ENCODE data around the gene ZNF660.
"Not testable (repeated sequence)": the region's sequence is repeated elsewhere in the genome, so short reads cannot be mapped to it uniquely, and the experiment has no call there.

ZNF660 gene

DNA sequence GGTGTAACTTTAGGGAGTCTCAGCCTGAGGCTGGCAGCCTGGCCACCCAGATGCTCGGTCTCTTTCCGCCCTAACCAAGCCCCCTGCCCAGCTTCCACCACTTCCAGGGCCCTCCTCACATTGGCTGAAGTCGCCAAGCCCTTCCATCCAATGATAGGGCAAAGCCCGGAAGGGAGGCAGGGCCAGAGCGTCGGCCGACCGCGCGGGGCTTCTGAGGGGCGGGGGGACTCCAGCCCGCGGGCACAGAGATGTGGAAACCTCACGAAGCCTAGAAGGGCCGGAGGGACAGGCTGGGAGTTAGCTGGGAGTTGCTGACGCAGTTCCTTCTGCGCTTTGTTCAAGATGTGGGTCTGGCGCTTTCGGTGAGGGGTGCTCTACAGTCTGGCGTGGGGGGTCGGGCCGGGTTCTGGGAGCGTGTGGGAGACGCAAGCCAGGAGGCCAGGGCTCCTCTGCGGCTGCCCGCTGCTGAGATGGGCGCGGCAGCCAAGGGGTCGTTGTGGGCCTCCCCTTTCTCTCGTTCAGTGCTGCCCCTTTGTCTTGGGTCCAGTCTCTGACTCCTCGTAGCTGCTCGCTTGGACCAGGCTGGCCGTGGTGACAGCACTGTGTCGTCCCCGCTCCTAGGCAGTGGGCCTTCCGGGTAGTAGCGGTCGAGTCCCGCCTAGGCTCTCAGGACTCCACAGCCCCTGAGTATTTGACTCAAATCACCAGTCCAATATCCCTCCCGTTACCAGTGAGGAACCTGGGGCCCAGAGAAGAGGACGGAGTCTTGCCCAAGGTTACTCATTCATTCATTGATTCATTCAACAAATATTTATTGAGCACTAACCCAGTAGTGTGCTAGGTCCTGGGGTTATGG, at the start of gene ZNF660:
Gene ZNF660 (plus strand): TSS at position 319 of the 856 bp plus-strand sequence. CDS start 9,230 bp downstream, outside the sequence.
- DNase-seq = peak; percentile 56

DNA sequence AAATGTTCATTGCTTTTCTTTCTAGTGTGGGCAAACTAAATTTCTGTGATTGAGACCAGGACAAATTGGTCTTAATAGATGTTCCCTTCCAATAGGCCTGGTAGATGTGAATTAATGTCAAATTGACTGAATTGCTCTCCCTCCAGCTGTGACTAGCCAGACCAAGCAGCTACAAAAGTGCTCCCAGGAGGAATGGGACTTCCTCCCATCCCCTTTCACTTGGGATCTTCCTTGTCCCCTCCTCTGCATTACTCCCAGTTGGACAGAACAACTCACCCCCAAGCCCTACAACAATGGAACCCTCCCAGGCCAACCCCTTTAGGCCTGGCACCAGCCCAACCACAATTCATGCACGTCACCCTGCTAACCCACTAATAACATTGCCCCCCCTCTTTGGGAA, 49.4 kb upstream of the ZNF660 start:
- DNase-seq = no peak

DNA sequence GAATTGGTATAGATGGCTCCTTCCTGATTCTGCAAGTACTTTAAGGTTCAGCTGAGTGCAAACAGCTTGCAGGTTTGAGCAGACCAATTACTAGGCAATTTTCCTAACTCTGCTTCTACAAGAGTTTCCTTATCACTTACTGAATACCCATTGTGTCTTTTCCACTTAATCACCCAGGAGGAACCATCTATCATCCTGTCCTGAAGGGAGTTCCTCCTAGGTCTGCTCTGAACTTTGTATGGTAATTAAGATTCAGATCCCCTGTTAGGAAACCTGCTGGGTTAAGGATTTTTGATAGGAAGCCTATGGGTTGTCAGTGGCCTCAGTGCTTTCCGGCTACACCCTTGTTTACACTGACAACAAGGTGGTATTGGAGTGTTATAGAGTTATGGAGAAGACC, 40.0 kb upstream of the ZNF660 start:
- DNase-seq = not testable (repeated sequence)

GRCh38 chr3:44554626-44555592, 29.9 kb upstream of the ZNF660 start, which contains the start of gene ZKSCAN7:
ZKSCAN7 (plus strand) TSS chr3:44555193; CDS start chr3:44557048, 1,855 bp downstream.
- peak; percentile 57 for DNase-seq

DNA sequence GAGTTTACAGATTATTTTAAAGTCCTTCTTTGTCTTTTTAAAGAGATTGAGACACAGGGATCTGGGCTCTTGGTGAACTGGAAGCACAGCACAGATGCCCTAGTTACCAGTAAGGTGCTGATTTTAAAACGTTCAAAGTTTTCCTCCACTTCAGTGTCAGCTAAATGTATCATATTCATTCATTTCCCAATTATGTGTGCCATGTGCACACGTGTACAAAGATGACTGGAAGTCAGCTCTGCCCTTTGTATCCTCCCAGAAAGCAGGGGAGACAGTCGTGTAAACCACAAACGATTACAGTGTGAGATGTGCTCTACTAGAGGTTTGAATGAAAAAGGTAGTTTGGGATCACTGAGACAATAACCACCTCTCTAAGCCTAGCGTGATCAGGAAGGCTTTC, 29.0 kb upstream of the ZNF660 start:
- DNase-seq = peak; percentile 5

- DNase-seq = no peak
These were observed 27.7 kb upstream of the ZNF660 start for GRCh38 chr3:44557074-44557473.

DNA sequence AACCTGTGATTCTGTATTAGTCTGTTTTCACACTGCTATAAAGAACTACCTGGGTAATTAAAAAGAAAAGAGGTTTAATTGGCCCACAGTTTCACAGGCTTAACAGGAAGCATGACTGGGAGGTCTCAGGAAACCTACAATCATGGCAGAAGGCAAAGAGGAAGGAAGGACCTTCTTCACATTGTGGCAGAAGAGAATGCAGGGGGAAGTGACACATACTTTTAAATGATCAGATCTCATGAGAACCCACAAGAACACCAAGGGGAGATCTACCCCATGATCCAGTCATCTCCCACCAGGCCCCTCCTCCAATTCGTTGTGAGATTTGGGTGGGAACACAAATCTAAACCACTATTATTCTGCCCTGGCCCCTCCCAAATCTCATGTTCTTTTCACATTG, 23.7 kb upstream of the ZNF660 start:
- DNase-seq = no peak

GRCh38 chr3:44562147-44562546, 22.6 kb upstream of the ZNF660 start:
- no peak for DNase-seq

GRCh38 chr3:44568561-44568960, 16.2 kb upstream of the ZNF660 start:
- no peak for DNase-seq

GRCh38 chr3:44571024-44571423, 13.7 kb upstream of the ZNF660 start:
- DNase-seq = no peak

GRCh38 chr3:44576613-44577012, 8.2 kb upstream of the ZNF660 start:
- no peak for DNase-seq

DNA sequence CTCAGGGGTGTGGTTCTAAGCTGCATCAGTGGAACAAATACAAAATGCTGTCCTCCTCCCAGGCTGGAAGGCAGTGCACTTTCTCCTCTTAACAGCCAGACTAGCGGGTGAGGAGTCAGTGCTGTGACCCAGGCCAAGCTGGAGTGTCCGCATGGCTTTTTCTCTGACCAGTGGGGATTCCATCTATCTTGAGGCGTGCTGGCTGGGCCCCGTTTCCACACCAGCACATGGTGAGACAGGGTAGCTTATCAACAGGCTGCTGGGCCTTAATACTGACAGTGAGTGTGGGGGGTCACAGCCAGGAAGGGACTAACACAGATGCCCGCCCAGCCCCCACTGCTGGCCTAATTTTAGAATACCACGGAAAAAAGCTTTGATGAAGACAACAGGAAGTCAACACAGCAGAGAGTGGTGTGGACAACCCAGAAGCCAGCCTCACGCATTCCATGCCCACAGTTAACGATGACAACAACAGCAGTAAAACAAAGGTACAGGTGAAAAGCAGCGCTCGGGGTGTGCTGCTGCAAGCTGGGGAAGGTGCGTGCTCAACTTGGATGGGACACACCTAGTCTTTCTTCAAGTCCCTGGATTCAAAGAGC, 7.3 kb upstream of the ZNF660 start:
- not testable (repeated sequence) for DNase-seq

- DNase-seq = not testable (repeated sequence)
These were observed 6.4 kb upstream of the ZNF660 start for GRCh38 chr3:44578316-44578715.

GRCh38 chr3:44578924-44579515, 5.7 kb upstream of the ZNF660 start:
- not testable (repeated sequence) for DNase-seq

DNA sequence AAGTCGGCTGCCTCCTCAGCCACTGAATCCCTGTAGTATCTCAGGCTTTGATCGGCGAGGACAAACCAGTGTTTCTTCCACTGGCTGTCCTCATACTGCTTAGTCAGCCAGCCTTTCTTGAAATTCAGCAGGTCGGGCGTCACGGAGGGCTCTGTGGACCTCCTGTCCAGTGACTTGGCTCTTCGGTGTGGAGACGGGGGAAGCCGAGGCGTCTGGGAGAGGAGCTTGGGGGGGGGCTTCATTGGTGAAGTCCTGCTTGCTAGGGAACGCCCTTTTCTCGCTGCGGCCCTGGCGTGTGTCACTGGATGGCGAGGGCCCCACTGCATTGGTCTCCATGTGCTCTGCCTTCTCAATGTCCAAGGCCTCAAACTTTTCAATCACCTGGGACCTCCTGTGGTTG, 5.0 kb upstream of the ZNF660 start:
- not testable (repeated sequence) for DNase-seq

DNA sequence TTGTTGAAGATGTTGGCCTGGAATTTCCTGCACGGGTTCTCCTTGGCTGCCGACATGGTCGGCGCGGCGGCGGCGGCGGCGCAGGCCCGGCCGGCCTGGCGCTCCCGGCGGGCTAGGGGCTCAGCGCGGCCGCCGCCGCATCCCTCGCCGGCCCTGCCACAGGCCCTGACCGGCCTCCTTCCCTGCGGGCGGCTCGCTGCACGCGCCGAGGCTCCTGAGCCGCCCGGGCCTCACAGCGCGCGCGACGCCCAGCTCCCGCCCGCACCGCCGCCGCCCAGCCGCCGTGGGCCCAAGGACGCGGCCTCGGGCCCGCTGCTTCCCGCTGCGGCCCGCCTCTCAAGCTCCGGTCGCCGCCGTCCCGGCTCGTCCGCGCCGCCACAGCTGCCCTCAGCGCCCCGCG, 3.8 kb upstream of the ZNF660 start:
- DNase-seq = not testable (repeated sequence)

DNA sequence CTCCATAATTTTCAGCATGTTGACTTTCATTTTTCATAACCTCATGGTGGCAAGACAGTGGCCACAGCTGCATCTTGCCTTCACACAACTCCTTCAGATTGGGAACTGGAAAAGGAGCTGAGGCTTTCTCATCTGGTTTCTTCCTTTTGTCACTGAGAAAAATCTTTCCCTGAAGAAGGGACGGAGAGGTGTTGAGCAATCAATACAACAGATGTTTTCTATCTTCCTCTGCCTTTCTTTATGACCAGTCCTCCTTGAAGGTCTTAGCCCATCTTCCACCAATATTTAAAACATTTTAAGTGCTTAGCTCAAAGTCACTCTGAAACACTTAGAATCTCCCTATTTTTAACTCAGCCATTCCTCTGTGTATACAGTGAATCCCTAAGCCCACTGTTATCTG, 11.9 kb downstream of the ZNF660 start:
- DNase-seq = no peak

DNA sequence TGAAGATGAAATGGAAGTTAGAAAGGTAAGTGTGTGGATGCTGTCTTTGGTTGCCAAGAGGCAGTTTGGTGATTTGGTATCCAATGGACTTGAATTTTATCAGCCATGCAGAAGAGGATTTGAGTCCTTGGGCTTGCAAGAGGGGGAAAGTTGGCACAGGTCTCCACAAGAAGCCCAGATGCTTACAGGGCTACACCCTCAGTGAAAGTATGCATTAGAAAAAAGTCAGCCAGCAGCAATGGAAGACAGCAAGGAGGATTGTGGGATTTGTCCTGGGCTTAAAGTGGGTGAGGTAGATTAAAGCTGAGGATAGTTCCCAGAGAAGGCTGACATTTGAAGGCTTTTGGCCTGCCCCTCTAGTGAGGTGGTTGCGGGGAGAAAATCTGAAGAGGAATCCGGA, 17.0 kb downstream of the ZNF660 start:
- no peak for DNase-seq

- no peak for DNase-seq
These were observed 27.9 kb downstream of the ZNF660 start for GRCh38 chr3:44612678-44613077.

DNA sequence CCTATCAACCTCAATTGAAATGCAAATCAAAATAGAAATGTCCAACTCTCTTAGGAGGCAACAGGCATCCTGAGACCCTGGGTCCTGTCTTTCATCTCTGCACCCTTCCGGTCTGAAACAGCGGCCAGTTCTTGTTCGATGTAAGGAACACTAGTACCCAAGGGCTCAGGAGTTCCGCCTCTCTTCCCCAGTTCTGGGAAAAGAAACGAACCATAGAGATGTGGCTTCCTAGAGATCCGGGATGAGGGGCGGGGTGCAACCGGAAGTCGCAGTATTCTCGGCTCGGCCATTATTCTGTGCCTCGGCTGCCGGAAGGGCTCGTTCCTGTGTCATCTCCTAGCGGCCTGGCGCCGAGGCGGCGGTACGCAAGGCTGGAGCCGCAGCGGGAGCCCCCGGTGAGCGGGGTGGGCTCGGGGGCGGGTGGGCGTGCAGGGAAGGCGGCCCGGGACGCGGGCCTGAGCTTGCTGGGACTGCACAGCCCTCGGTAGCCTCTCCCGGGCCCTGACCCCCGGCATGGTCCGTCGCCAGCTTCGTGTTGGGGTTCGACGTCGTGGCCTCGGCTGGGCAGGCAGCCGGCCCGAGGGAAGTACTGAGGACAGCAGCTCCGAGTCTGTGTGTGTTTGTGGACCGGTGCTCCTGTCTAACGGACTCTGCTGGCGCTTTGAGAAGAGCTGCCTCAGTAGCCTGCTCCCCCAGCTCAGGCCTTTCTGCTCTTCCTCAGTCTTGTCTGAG, 40.2 kb downstream of the ZNF660 start, which contains the start of gene ZNF197:
Gene ZNF197 (plus strand): TSS at position 288 of the 732 bp plus-strand sequence. CDS start 4,119 bp downstream, outside the sequence.
- peak; percentile 91 for DNase-seq

- no peak for DNase-seq
These were observed 44.0 kb downstream of the ZNF660 start for GRCh38 chr3:44628716-44629115.

DNA sequence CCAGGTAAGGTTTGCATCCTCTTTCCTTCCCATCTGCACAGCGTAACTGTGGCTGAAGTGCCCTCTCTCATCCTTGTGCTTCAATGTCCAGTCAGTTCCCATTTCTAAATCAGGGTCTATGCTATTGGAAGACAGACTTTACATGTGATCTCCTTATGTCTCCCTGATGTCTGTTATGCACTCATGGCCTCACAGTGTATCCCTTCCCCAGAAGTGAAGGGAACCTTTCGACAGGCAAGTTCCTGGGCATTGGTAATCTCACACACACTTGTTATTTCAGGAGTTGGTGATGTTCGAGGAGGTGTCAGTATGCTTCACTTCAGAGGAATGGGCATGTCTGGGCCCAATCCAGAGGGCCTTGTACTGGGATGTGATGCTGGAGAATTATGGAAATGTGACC, 47.4 kb downstream of the ZNF660 start:
- no peak for DNase-seq

All from hematopoietic multipotent progenitor cell treated with erythropoietin and hydrocortisone succinate and interleukin-3 and kit ligand, for 6 days (in vitro differentiated cells).